NCI-H345 treated with DMSO at 0.1 percent for 48 hours (cell line): ENCODE measurements around the gene B4GALT4.
"Not testable (repeated sequence)": the region's sequence is repeated elsewhere in the genome, so short reads cannot be mapped to it uniquely, and the experiment has no call there.

Experiments used
- DNase-seq: peaks from one replicate; lab custom pipeline; 2025; ENCODE audit not compliant: unreplicated experiment; lab: John Stamatoyannopoulos, UW

The B4GALT4 gene

DNA sequence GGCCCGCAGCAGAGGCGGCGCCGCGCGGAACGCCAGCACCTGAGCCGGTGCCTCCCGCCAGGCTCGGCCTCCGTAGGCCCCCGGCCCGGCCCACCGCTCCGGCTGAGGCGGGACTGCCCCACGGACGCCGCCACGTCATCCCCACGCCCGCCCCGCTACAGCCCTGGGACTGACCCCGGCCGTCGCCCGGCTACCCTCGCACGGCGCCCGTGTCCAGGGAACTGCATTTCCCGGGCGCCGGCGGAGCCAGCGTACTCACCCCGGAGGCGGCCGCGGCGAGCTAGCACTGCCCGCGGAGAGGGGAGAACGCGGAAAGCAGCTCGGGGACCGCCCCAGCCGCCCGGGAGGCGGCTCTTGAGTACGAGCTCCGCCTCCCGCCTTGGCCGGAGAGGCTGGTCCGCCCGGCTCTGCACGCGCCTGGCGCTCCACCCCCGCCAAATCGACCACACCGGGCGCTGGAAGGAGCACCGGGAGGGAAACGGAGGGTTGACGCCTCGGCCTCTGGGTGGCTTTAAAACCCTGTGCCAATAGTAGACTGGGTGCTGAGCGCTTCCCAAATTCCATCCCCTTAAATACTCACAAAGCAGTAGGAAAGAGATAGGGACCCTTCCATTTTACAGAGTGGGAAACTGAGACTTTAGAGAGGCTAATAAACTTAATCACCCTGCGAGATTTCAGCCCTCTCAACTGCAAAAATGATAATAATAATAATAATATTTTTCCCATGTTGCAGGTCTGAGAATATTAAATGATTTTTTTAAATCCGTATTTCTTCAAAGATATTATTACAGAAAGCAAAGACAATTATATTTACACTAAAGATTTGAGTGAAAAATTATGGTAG lies at the start of gene B4GALT4:
Gene B4GALT4, minus strand, starts transcription at position 288 of the 844 bp plus-strand sequence. CDS start 10,779 bp downstream, outside the sequence.
- peak; percentile 32 for DNase-seq

- no peak for DNase-seq
Measured at GRCh38 chr3:119289404-119289770, 48.7 kb upstream of the B4GALT4 start.

- no peak for DNase-seq
Measured at GRCh38 chr3:119288669-119289403, 48.2 kb upstream of the B4GALT4 start.

- DNase-seq: no peak
Measured at GRCh38 chr3:119279584-119280243, 39.0 kb upstream of the B4GALT4 start.

DNA sequence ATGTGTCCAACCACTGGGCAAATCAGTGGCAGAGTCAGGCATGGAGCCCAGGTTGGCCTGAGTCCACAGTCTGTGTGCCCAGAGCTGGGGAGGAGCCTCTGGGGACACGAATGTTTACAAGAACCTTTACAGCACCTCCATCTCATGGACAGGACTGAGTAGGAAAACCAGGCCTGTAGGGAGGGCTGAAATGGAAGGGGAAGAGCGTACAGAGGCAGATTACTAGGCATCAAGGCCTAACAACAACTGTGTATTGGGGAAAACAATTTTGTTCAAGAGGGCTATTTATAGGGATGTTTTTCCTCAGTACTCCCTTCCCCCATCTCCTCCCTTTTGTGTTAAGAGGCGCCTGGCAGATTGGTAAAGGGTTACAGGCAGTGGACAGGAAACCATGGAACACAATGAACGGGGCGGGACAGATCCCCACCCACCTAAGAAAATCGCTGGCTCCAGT lies 38.5 kb upstream of the B4GALT4 start:
- no peak for DNase-seq

DNA sequence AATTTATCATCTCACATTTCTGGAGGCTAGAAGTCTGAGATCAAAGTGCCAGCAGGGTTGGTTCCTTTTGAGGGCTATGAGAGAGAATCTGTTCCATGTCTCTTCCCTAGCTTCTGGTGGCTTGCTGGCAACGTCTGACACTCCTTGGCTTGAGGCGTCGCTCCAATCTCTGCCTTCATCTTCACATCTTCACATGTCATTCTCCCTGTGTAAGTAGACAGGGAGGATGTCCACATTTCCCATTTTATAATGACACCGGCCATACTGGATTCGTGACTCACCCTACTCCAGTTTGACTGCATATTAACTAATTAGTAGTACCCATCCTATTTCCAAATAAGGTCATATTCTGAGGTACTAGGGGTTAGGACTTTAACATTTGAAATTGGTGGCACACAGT lies 36.0 kb upstream of the B4GALT4 start:
- DNase-seq: no peak

- DNase-seq: not testable (repeated sequence)
Measured at GRCh38 chr3:119270212-119270611, 29.5 kb upstream of the B4GALT4 start.

GRCh38 chr3:119261055-119261454 lies 20.4 kb upstream of the B4GALT4 start:
- DNase-seq: no peak

GRCh38 chr3:119259821-119260220 lies 19.1 kb upstream of the B4GALT4 start:
- DNase-seq: no peak

DNA sequence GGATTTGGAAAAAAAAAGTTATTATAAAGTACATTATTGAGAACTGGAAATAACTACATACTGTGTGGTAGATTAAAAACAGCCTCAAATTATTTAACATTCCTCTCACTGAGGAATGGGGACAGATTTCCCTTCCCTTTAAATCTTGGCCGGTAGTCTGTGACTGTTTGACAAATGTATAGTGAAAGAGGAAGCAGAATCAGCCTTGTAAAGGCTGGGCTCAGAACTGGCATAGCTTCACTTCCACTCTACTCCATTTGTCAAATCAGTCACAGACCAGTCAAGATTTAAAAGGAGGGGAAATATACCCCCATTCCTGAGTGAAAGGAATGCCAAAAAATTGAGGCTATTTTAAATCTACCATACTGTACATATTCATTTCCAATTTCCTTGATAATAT lies 18.2 kb upstream of the B4GALT4 start:
- DNase-seq: no peak

- DNase-seq: no peak
Measured at GRCh38 chr3:119257654-119258410, 17.2 kb upstream of the B4GALT4 start.

DNA sequence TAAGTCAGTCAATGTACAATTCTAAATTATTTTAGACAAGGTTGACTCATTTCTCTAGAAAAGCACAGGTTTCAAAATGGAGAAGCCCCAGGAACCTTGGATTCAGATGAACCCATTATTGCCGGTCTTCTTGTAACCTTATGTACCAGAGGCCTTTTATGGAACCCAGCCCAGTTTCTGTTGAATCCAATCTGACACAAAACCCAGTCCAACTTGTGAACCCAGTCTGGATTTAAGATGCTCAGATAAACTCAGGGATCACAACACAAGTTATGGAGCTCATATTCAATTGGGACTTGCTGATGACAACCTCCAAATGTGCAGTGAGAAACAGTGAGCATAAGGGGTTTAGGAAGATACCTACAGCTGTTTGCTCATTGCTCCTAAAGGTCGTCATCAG lies 16.4 kb upstream of the B4GALT4 start:
- DNase-seq: no peak

DNA sequence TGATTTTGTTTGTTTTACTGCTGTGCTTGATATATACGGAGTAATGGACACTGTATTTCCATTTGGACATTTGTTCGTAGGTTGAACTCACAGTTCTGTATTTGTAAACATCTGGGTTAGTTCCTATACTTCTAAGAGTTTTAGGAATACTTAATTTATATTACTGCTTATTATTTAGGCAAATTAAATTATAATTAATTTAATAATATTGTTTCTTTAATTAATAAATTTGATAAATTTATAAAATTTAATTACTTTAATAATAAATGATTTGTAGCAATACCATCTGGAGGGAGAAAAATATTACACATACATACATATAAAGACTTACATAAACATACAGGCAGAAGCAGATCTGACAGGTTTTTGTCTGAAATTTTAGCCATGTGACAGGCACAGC lies 14.5 kb upstream of the B4GALT4 start:
- DNase-seq: no peak

- DNase-seq: no peak
Measured at GRCh38 chr3:119245778-119246177, 5.1 kb upstream of the B4GALT4 start.

GRCh38 chr3:119243712-119244111 lies 3.0 kb upstream of the B4GALT4 start:
- DNase-seq: no peak

DNA sequence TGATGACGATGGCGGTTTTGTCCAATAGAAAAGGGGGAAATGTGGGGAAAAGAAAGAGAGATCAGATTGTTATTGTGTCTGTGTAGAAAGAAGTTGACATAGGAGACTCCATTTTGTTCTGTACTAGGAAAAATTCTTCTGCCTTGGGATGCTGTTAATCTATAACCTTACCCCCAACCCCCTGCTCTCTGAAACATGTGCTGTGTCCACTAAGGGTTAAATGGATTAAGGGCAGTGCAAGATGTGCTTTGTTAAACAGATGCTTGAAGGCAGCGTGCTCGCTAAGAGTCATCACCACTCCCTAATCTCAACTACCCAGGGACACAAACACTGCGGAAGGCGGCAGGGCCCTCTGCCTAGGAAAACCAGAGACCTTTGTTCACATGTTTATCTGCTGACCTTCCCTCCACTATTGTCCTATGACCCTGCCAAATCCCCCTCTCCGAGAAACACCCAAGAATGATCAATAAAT lies 2.4 kb upstream of the B4GALT4 start:
- not testable (repeated sequence) for DNase-seq

DNA sequence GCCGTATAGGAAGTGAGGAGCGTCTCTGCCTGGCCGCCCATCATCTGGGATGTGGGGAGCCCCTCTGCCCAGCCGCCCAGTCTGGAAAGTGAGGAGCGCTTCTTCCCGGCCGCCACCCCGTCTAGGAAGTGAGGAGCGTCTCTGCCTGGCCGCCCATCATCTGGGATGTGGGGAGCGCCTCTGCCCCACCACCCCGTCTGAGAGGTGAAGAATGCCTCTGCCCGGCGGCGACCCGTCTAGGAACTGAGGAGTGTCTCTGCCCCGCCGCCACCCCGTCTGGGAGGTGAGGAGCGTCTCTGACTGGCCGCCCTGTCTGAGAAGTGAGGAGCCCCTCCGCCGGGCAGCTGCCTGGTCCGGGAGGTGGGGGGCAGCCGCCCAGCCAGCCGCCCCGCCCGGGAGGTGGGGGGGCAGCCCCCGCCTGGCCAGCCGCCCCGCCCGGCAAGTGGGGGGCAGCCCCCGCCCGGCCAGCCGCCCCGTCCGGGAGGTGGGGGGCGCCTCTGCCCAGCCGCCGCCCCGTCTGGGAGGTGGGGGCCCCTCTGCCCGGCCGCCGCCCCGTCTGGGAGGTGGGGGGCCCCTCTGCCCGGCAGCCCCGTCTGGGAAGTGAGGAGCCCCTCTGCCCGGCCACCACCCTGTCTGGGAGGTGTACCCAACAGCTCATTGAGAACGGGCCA lies 1.8 kb upstream of the B4GALT4 start:
- DNase-seq: not testable (repeated sequence)

DNA sequence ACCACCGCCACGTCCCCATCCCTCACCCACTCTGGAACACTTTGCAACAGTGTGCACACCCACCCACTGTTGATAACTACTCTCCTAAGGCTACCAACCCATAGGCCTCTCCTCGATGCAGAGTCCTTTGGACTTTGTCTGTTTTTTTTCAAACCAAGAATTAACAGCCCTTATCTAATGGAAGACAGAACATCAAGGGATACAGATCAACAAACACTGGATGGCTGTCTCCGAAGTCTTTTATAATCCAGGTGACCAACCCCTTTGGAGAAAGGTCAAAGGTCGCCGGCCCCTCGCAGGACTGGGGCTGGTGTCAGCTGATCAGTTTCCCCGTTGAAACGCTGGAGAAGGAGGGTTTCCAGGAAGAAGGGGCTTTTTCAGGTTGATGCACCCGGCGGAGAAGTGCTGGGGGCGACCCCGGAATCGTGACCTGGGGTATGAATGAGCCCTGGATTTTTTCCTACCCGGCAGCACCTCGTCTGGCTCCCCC lies 532 bp downstream of the B4GALT4 start:
- DNase-seq: peak; percentile 5

- DNase-seq: no peak
Measured at GRCh38 chr3:119239206-119239820, 1.4 kb downstream of the B4GALT4 start.

- no peak for DNase-seq
Measured at GRCh38 chr3:119238363-119238762, 2.3 kb downstream of the B4GALT4 start.
